LNCaP clone FGC (cell line): Measurements from ENCODE around the gene ABCG1.

Experiments used
- DNase-seq: peaks from one replicate; pipeline ENCODE4 v3.0.0-alpha.2; 2011; ENCODE audit warnings: low read depth
- H3K4me3 ChIP-seq: 2 replicates; pipeline ENCODE4 v1.5.1; 2011; ENCODE audit warnings: mild to moderate bottlenecking, low read depth, low read length, control low read depth
- CTCF ChIP-seq: IDR thresholded peaks from 2 replicates; pipeline ENCODE4 v1.5.1; 2012; ENCODE audit warnings: mild to moderate bottlenecking; ENCODE audit not compliant: control insufficient read depth, insufficient read depth; ENCODE audit errors: extremely low read depth

Gene ABCG1

GRCh38 chr21:42258150-42258884 lies 39.4 kb downstream of the ABCG1 start:
- no peak for DNase-seq
- TF ChIP-seq CTCF, result peak; percentile 60
- H3K4me3 ChIP-seq, result no peak overlapping the region

DNA sequence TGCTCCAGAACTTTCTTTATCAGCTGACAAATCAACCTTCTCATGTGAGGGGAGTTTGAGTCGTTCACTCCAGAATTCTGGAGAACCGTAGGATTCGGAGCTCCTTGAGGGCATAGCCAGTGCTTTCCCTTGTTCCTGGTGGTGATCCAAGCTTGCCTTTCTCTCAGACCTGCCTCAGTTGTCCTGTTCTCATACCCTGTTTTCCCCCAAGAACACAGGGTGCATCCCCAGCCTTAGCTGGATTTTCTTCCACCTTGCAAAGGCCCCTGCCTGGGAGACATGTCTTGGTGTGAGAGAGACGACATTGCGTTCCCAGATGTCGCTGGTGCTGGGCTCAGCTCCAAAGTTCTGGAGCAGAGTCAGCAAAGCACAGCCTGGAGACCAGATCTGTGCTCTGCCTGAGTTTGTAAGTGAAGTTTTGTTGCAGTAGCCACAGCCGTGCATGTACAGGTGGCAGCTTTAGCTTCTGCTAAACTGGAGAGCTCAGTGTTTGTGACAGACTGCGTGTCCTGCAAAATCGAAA lies 40.0 kb downstream of the ABCG1 start:
- H3K4me3 ChIP-seq, result no peak overlapping the region
- TF ChIP-seq CTCF, result no peak
- no peak for DNase-seq

DNA sequence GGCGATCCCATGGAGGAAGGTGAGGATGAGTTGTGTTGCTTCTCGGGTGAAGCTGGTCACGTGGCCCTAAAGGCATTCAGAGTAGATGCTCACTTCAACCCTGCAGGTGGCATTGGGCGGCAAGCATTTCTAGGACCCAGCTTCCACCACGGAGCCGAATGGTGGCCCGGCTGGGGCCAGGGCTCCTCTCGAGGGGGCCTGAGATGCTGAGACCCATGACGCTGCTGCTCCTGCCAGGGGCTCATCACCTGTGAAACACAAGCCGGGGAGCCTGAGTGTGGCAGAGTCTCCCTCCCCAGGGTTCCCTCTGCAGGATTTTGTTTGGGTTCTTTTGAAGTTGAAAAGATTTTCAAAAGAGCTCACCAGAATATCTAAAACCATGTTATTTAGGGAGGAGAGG lies 41.2 kb downstream of the ABCG1 start:
- no peak for DNase-seq
- no peak for TF ChIP-seq CTCF
- H3K4me3 ChIP-seq, result no peak overlapping the region

GRCh38 chr21:42261829-42262200 lies 42.9 kb downstream of the ABCG1 start:
- no peak for DNase-seq

GRCh38 chr21:42262831-42263231 lies 43.9 kb downstream of the ABCG1 start:
- peak; percentile 52 for DNase-seq
- H3K4me3 ChIP-seq, result no peak overlapping the region
- TF ChIP-seq CTCF, result no peak

More at GRCh38 chr21:42261829-42262200, 42.9 kb downstream of the ABCG1 start:
- no peak for TF ChIP-seq CTCF
- H3K4me3 ChIP-seq, result no peak overlapping the region

DNA sequence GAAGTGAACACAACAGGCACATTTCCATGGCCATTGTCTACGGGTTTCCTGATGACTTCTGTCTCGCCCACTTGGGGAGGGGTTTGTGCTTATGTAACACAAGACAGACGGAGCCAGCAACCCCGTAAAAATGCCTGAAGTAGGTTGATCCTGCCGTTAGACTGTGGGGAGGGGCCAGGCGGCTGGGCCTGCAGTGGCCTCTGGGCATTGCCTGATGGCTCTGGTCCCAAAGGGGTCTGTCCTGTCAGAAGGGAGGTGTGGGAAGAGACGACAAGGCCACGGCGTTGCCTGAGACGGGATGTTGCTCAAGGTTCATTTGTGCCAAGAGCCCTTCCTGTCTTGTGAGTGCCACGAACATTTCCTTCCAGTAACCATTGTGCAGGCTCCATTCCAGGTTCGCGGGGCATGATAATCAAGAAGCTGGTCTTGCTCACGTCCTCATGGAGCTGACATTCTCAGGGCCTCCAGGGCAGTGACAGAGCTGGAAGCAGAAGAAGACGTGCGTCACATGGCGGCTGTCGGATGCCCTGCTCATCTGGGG lies 44.7 kb downstream of the ABCG1 start:
- no peak for DNase-seq
- no peak overlapping the region for H3K4me3 ChIP-seq
- no peak for TF ChIP-seq CTCF
